ENCODE measurements around the gene HLA-DOA. TPM values are rescaled to one million over a fixed set of nuclear protein-coding genes. Genes with fewer than 3 reads are reported as not detected.

HLA-DOA gene
- total RNA-seq, 3 donors from 2014 or later, result 2.1 to 5.7 (median 3.3) TPM

GRCh38 chr6:32975886-32976285, 33.5 kb downstream of the HLA-DOA start:
- Histone ChIP-seq H3K9me3 (no peaks in the 10 kb centered on the region), H3K36me3 (peaks cover 22% of the 10 kb centered on the region), H3K27me3 (no peaks in the 10 kb centered on the region), H3K27ac (no peak overlapping the region), H3K4me1 (peaks cover 5 to 17% of the 10 kb centered on the region in 2 donors), H3K4me3 (no peak overlapping the region)
- DNase-seq (ENCODE audit: low spot score in 2 of 2), result no peak
- no peak for TF ChIP-seq CTCF (IDR thresholded peaks at IDR 0.05)
- no peak for TF ChIP-seq POLR2A (IDR thresholded peaks at IDR 0.05)
- TF ChIP-seq POLR2AphosphoS5 (IDR thresholded peaks at IDR 0.05), result no peak
- intact Hi-C loops (cut with DNase I; ENCODE audit: low total_unique reads), result no loop called here

- intact Hi-C loops (cut with DNase I; ENCODE audit: low total_unique reads), result no loop called here
- Histone ChIP-seq H3K9me3 (no peaks in the 10 kb centered on the region), H3K27ac (peak overlapping the region in 1 of 2 donors; percentile 100), H3K27me3 (no peaks in the 10 kb centered on the region), H3K4me3 (peak overlapping the region; percentile 84 to 91 (median 85)), H3K4me1 (peaks cover 5 to 17% of the 10 kb centered on the region in 2 donors), H3K36me3 (peaks cover 21% of the 10 kb centered on the region)
- no peak for TF ChIP-seq CTCF (IDR thresholded peaks at IDR 0.05)
- no peak for TF ChIP-seq POLR2A (IDR thresholded peaks at IDR 0.05)
- no peak for TF ChIP-seq POLR2AphosphoS5 (IDR thresholded peaks at IDR 0.05)
- no peak for DNase-seq (ENCODE audit: low spot score in 2 of 2)
Observed at GRCh38 chr6:32974541-32975308, 34.7 kb downstream of the HLA-DOA start.

- peaks cover 18% of the 10 kb centered on the region for H3K36me3 ChIP-seq
- peak overlapping the region; percentile 84 to 91 (median 85) for H3K4me3 ChIP-seq
- H3K9me3 ChIP-seq, result no peaks in the 10 kb centered on the region
- DNase-seq (ENCODE audit: low spot score in 2 of 2), result no peak
- H3K4me1 ChIP-seq, result peaks cover 5 to 17% of the 10 kb centered on the region in 2 donors
- TF ChIP-seq POLR2A (IDR thresholded peaks at IDR 0.05) (no peak), POLR2AphosphoS5 (IDR thresholded peaks at IDR 0.05) (no peak), CTCF (IDR thresholded peaks at IDR 0.05) (no peak)
- peak overlapping the region; percentile 53 to 100 for H3K27ac ChIP-seq
- intact Hi-C loops (cut with DNase I; ENCODE audit: low total_unique reads), result no loop called here
- H3K27me3 ChIP-seq, result no peaks in the 10 kb centered on the region
Observed at GRCh38 chr6:32974016-32974333, 35.4 kb downstream of the HLA-DOA start.

GRCh38 chr6:32973144-32974015, 36.0 kb downstream of the HLA-DOA start:
- Histone ChIP-seq H3K27ac (peak overlapping the region; percentile 96 to 100), H3K4me3 (peak overlapping the region; percentile 84 to 91 (median 85)), H3K9me3 (no peaks in the 10 kb centered on the region), H3K4me1 (peaks cover 5 to 17% of the 10 kb centered on the region in 2 donors), H3K36me3 (peaks cover 15% of the 10 kb centered on the region), H3K27me3 (no peaks in the 10 kb centered on the region)
- DNase-seq (ENCODE audit: low spot score in 2 of 2), result no peak
- TF ChIP-seq POLR2A (IDR thresholded peaks at IDR 0.05), result no peak
- TF ChIP-seq CTCF (IDR thresholded peaks at IDR 0.05), result no peak
- peak in 1 of 3 donors; percentile 0 for TF ChIP-seq POLR2AphosphoS5 (IDR thresholded peaks at IDR 0.05)
- intact Hi-C loops (cut with DNase I; ENCODE audit: low total_unique reads), result no loop called here
